Adrenal gland (tissue), 5 donors: Measurements from ENCODE around the gene CYB5R3.

Source experiments
- CTCF ChIP-seq, 6 experiments: fragments of 450-650 bp in 4 of 6; fragments of 200-600 bp in 2 of 6; sonication (generic) in 1 of 6; IDR thresholded peaks; 1 replicate in 5 of 6; 2 replicates in 1 of 6; pipeline versions ENCODE4 v1.5.1 to v1.8.0; 2016 to 2021; ENCODE audit warnings: antibody characterized with exemption in 6 of 6, mild to moderate bottlenecking in 2 of 6, moderate library complexity in 1 of 6
- POLR2A ChIP-seq, 2 donors: fragments of 450-650 bp; IDR thresholded peaks; one replicate each; pipeline ENCODE4 v1.6.1; 2017; ENCODE audit warnings: antibody characterized with exemption in 2 of 2, mild to moderate bottlenecking in 2 of 2, moderate library complexity in 1 of 2
- donor health status: DM: no; HTN: no; CAD: no.

- TF ChIP-seq CTCF (IDR thresholded peaks at IDR 0.05) (peak in 4 of 6 experiments; percentile 12 to 29 (median 21)), POLR2A (IDR thresholded peaks at IDR 0.05) (no peak)
These were observed 17.1 kb downstream of the CYB5R3 start for GRCh38 chr22:42632096-42632495.
